Activated T-cell treated with anti-CD3 and anti-CD28 coated beads, Interleukin-2, amount 50 U/mL, for 48 hours (primary cell): ENCODE results near the gene JADE3.
"Not testable (repeated sequence)": the region's sequence is repeated elsewhere in the genome, so short reads cannot be mapped to it uniquely, and the experiment has no call there.

Experiments
- DNase-seq, 2 experiments: peaks; one replicate each; pipeline ENCODE4 v3.0.0-alpha.2; 2020

The JADE3 gene

GRCh38 chrX:46938589-46938988, 26.4 kb downstream of the JADE3 start:
- DNase-seq, result no peak

GRCh38 chrX:46941341-46941740, 29.1 kb downstream of the JADE3 start:
- DNase-seq, result no peak

- DNase-seq, result no peak
Observed at GRCh38 chrX:46953137-46953527, 40.9 kb downstream of the JADE3 start.

GRCh38 chrX:46953597-46953996, 41.4 kb downstream of the JADE3 start:
- DNase-seq, result no peak

- no peak for DNase-seq
Observed at GRCh38 chrX:46954716-46955115, 42.5 kb downstream of the JADE3 start.

- DNase-seq, result not testable (repeated sequence)
Observed at GRCh38 chrX:46956589-46956988, 44.4 kb downstream of the JADE3 start.

GRCh38 chrX:46957297-46957696, 45.1 kb downstream of the JADE3 start:
- DNase-seq, result no peak

GRCh38 chrX:46959101-46959500, 46.9 kb downstream of the JADE3 start:
- no peak for DNase-seq

GRCh38 chrX:46959985-46960700, 47.9 kb downstream of the JADE3 start:
- DNase-seq, result no peak

- DNase-seq, result no peak
Observed at GRCh38 chrX:46961097-46961496, 48.9 kb downstream of the JADE3 start.

- DNase-seq, result no peak
Observed at GRCh38 chrX:46961574-46962283, 49.5 kb downstream of the JADE3 start.

- no peak for DNase-seq
Observed at GRCh38 chrX:46965125-46965758, 53.0 kb downstream of the JADE3 start.

- DNase-seq, result peak; percentile 26 to 41
Observed at GRCh38 chrX:46967547-46967946, 55.3 kb downstream of the JADE3 start.

GRCh38 chrX:46977046-46977445, 64.8 kb downstream of the JADE3 start:
- not testable (repeated sequence) for DNase-seq

GRCh38 chrX:46978341-46979291, 66.4 kb downstream of the JADE3 start:
- peak; percentile 86 to 88 for DNase-seq

- DNase-seq, result no peak
Observed at GRCh38 chrX:46984705-46985104, 72.5 kb downstream of the JADE3 start.

GRCh38 chrX:46989548-46989947, 77.3 kb downstream of the JADE3 start:
- DNase-seq, result no peak

- no peak for DNase-seq
Observed at GRCh38 chrX:46991664-46992063, 79.4 kb downstream of the JADE3 start.

- no peak for DNase-seq
Observed at GRCh38 chrX:46992070-46992469, 79.8 kb downstream of the JADE3 start.

GRCh38 chrX:46994096-46994495, 81.9 kb downstream of the JADE3 start:
- DNase-seq, result no peak

GRCh38 chrX:47012131-47012530, 99.9 kb downstream of the JADE3 start:
- DNase-seq, result no peak

GRCh38 chrX:47026198-47026597, 114.0 kb downstream of the JADE3 start:
- no peak for DNase-seq

GRCh38 chrX:47030339-47030738, 118.1 kb downstream of the JADE3 start:
- no peak for DNase-seq
